HG03159 (cell line): ENCODE results near the gene TMEM222.

ENCODE experiments used
- ATAC-seq: cut with Tn5 transposase; IDR thresholded peaks from one replicate; pipeline ENCODE4 v1.9.1; 2021; ENCODE audit warnings: mild to moderate bottlenecking, moderate library complexity; ENCODE audit not compliant: unreplicated experiment

Gene TMEM222

DNA sequence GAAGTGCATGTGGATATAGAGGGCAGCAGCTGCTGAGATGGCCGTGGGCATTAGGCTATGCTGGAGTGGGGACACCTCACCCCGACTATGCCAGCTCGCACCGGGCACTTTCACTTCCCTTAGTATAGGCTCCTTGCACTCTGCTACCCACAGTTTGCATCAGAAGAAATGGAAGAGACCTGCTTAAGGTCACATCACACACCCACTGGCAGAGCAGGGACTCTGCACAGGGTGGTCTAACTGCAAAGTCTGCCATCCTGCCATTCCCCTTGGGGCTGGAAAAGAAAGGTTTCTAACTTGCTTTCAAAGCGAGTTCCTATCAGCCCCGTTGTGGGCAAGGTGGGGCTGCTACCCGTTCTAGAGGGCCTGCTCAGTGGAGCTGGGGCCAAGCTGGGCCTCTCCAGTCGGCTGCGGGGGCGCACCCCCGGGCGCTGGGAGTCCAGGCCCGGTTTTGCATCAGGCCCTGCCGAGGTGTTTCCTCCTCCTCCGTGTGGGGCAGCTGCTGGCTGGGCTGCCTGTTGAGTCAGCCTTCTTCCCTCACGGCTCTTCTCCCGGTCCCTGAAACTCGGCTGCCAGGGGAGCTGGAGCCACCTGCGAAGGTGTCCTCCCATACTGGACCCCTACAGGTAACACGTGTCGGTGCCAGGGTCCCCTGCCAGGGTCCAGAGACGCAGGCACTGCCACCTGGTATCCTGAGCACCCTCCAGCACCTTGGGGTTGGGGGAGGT, 19.7 kb downstream of the TMEM222 start, which contains the start of gene SYTL1:
TSS of gene SYTL1 (plus strand) at position 498 of the 728 bp plus-strand sequence. CDS start 3,313 bp downstream, outside the sequence.
- ATAC-seq, result no peak

DNA sequence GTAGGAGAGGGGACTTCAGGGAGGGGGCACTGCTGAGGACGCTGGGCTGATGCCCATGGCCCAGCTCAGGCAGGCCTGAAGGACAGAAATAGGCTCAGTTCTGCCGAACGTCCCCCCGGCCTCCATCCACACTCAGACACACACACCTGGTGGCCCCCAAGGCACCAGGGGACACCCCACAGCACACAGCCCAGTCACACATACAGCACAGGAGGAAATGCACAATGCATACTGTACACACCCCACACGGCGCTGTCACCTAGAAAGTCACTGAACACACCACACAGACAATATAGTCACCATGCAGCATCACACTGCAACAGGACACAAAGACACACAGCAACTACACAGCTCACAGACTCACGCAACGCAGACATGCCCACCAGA, 20.4 kb downstream of the TMEM222 start:
- ATAC-seq, result no peak

DNA sequence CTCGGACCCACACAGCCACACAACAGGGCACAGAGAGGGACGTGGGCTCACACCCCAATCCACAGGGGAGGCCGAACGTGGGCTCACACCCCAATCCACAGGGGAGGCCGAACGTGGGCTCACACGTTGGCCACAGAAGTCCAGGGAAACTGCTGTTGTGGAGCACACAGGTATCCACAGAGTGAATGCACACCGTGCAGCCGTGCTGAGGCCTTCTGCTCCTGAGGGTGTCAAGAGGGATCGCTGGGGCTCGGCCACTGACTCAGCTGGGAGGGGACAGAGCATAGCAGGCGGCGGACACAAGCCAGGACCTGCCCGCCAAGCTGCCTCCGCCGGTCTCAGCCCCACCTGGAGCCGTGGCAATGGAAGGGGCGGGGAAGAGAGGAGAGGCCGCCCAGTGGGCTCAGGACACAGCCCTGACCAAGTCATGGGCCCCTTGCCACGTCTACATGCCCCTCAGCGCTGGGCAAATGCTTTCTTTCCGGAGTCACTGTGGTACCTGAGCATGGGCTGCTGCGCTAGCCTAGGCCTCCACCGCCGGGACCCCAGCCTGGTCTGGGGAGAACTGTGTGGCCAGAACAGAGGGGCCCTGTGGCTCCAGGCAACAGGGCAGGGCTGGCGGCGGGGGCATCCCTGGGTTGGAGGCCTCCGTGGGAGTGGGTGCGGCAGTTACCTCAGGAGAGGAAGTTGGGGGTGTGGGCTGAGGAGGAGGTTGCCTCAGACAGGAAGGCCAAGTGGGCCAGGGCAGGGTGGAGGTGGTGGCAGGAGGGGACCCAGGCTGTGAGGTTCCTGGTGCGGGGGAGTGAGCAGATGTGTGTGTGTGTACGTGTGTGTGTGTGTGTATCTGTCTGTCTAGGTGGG, 21.0 kb downstream of the TMEM222 start:
- no peak for ATAC-seq

DNA sequence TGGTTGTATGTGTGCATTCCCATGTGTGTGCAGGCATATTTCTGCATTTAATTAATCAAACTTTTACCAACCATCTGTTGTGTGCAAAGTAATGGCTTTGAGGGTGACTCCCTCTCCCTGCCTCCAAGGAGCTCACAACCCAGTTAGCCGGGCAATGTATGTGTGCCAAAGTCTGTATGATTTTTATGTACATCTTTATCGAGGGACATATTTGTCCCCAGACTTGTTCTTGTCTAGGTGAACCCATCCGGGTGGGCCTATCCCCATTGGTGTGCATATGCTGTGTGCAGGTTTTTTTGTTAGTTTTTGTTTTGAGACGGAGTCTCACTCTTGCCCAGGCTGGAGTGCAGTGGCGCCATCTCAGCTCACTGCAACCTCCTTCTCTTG, 21.7 kb downstream of the TMEM222 start:
- ATAC-seq, result no peak

DNA sequence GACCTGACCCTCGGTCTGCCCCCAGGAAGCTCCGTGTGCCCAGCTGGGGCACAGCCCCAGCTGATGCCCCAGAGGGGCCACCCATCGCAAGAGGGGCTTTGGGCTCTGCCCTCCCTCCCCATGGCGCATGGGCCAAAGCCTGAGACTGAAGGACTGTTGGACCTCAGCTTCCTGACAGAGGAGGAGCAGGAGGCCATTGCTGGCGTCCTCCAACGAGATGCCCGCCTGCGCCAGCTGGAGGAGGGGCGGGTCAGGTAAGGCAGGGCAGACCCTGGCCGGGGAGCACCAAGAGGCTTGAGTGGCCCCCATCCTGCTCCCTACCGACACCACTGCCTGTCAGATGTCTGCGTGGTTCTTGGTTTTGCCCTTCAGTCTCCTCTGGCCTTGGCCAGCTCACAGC, 23.3 kb downstream of the TMEM222 start:
- ATAC-seq, result no peak

DNA sequence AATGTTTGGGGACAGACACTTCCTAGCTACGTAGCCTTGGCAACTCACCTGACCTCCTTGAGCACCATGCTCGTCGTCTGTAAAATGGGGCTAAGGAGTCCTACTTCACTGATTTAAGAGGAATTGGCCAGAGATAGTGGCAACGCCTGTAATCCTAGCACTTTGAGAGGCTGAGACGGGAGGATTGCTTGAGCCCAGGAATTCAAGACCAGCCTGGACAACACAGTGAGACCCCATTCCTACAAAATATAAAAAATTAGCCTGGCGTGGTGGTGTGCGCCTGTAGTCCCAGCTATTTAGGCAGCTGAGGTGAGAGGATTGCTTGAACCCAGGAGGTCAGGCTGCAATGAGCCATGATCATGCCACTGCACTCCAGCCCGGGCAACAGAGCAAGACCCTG, 24.4 kb downstream of the TMEM222 start:
- ATAC-seq, result no peak

DNA sequence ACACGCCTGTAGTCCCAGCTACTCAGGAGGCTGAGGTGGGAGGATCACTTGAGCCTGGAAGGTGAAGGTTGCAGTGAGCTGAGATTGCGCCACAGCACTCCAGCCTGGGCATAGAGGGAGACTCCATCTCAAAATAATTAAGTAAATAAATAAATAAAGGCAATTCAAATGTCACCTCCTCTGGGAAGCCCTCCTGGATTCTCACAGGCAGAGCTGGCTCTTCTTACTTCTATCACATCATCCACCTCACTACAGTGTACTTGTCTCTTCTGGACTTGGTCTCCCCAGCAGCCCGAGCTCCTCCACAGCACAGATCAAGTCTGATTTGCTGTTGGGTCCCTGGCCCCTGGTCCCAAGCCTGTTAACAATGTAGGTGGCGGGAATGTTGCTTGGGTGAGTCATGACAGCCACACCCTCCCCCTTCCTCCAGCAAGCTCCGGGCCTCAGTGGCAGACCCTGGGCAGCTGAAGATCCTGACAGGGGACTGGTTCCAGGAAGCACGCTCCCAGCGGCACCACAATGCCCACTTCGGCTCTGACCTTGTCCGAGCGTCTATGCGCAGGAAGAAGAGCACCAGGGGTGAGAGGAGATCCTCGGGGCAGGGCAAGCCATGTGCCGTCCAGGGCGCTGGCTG, 25.1 kb downstream of the TMEM222 start:
- no peak for ATAC-seq

DNA sequence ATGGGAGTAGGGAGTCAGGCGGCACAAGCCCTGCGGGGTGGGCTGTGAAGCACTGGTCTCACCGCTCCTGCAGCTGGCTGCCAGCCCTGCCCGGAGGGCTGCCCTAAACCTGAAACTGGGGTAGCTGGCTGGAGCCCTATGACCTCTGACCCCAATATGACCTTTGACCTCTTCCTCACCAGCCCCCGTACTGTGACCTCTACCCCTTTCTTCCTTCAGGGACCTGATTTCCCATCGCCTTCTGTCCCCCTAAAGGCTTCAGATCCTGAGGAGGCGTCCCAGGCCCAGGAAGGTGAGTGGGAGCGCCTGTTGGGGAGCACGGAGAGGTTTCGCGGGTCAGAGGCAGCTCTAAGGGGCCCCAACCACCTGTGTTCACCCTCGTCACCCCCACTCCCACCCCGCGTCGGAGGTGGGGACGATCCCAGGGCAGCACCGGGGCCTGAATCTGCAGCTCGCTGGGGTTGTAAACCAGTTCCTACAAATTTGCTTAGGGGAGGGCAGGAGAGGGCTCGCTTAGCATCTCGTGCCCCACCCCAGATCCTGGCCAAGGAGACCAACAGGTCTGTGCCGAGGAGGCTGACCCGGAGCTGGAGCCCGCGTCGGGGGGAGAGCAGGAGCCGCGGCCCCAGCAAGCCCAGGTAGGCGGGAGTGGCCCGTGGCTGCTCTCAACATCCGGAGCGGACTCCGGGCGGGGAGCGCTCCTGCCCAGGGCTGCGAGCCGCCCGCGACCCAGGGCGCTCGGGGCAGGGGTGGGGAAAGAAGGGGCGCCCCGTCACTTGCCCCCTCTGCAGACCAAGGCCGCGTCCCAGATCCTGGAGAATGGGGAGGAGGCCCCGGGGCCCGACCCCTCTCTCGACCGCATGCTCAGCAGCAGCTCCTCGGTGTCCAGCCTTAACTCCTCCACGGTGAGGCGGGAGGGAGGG, 27.2 kb downstream of the TMEM222 start:
- ATAC-seq, result no peak

DNA sequence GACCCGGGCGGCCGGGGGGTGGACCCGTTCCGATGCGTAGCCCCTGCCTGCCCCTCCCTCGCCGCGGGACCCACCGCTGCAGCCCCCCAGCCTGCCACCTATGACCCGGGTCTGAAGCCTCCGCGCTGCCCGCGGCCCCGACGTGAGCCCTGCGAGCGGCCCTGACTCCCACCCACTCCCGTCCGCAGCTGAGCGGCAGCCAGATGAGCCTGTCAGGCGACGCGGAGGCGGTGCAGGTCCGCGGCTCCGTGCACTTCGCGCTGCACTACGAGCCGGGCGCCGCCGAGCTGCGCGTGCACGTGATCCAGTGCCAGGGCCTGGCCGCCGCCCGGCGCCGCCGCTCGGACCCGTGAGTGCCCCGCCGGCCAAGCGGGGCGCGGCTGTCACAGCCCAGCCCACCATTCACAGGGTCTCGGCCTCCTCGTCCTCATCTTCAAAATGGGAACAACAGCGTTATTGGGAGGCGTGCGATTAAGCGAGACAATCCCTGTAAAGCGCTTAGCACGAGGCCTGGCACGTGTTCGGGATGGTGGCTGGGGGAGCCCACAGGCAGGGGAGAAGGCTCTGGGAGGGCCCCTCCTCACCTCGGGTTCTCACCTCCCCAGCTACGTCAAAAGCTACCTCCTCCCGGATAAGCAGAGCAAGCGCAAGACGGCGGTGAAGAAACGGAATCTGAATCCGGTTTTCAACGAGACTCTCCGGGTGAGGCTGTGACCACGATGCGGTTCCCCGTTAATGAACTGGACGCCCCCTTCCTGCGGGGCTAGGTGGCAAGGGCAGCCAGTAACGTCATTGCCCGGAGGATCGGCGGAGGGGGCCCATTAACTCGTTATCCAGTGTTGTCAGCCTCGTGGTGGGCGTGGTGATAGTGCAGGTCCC, 28.1 kb downstream of the TMEM222 start:
- ATAC-seq, result no peak

DNA sequence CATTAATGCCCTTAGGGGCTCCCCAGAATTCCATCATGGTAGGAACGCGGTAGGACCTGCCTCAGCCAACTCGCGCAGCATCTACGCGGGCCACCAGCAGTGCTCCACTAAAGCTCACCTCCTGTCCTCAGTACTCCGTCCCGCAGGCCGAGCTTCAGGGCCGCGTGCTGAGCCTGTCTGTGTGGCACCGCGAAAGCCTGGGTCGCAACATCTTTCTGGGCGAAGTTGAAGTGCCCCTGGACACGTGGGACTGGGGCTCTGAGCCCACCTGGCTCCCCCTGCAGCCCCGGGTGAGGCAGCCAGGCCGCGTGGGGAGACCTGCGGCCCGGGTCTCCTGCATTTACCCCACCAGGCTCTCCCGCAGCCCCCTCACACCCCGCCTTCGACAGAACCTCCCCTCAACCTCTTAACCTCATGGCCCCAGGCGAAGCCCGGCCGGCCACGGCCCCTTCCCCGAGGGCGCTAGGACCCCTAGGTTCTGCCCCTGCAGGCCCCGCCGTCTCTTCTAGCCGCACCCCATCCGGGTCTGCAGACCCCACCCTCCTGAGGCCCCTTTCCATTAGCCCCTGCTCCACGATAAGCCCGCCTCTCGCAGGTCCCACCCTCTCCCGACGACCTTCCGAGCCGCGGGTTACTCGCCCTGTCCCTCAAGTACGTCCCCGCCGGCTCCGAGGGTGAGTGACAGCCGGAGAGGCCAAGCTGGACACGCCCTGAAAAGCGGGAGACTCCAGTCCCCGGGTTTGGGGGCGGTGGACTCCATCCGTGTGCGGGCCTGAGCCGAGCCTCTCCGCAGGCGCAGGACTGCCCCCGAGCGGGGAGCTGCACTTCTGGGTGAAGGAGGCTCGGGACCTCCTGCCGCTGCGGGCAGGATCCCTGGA, 28.9 kb downstream of the TMEM222 start:
- ATAC-seq, result no peak

DNA sequence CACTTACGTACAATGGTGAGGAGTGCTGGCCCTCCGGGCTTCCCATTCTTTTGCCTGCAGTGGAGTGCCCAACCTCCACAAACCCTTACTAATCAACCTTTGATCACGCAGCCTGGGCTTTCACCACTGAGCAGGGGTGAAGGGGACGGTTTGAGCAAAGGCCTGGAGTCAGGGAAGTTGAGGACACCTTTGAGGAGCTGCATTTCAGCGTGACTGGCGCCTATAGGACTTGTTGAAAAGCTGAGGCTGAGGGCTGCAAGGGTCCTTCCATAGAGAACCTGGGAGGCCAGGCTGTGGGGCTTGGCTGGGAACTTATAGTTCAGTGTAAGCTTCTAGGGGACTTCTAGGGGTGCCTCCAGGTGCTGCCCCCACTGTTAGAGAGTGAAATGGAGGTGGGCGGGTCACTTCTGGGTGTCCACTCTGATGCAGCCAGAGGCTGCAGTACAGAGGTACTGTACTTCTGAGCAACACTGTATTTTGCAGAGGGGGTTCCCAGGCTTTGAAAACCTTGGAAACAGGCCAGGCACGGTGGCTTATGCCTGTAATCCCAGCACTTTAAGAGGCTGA, 29.7 kb downstream of the TMEM222 start:
- no peak for ATAC-seq

DNA sequence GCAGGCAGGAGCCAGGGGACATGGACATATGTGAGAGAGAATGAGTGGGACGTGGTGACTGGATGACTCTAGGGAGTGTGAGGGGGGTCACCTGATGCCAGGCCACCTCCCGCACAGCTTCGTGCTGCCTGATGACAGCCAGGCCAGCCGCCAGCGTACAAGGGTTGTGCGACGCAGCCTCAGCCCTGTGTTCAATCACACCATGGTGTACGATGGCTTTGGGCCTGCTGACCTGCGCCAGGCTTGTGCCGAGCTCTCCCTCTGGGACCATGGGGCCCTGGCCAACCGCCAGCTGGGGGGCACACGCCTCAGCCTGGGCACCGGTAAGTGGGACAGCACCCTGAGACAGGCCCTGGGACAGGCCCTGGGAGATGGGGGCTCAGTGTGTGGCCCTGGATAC, 31.2 kb downstream of the TMEM222 start:
- ATAC-seq, result no peak

DNA sequence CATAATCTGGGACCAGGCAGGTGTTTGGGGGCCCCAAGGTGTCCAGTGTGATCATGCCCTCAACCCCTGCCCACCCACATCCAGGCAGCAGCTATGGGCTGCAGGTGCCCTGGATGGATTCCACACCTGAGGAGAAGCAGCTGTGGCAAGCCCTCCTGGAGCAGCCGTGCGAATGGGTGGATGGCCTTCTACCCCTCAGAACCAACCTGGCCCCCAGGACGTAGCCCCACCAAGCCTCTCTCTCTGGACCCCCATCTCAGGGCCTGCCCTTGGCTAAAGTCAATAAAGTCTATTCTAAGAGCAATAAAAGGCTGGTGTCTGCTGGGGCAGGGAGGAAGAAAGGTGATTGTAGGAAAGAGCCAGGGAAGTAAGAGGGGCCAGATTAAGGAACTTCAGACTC, 31.7 kb downstream of the TMEM222 start:
- ATAC-seq, result no peak

DNA sequence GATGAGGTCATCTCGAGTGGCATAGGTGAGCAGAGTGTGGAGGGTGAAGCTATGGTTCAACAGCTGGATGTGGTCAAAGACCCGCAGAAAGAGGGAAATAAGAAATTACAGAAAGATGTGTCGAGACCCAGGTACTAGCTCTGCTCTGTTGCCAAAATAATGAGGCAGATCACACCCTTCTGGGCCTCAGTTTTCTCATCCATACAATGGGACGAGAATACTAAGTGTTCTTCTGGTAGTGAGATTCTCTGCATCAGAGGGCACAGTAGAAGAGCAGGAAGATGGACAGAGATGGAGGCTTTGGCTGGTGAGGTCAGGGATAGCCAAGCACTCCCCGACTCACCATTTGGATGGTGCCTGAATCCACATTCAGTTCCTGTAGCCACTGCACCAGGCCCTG, 33.7 kb downstream of the TMEM222 start:
- ATAC-seq, result no peak

DNA sequence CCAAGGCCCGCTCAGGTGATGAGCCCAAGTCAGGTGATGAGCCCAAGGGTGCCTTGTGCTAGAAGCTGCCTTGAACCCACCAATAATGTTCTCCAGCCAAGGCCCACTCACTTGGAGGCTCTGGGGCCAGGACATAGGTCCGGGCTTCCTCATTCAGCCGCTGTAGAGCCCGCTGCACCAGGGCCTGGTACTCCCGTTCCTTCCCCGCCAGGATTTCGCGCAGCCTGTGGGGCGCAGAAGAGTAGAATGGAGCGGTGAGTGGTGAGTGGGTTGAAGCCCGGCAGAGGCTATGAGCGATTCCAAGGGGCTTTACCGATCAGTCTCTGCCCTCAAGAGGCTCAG, 34.3 kb downstream of the TMEM222 start:
- no peak for ATAC-seq

DNA sequence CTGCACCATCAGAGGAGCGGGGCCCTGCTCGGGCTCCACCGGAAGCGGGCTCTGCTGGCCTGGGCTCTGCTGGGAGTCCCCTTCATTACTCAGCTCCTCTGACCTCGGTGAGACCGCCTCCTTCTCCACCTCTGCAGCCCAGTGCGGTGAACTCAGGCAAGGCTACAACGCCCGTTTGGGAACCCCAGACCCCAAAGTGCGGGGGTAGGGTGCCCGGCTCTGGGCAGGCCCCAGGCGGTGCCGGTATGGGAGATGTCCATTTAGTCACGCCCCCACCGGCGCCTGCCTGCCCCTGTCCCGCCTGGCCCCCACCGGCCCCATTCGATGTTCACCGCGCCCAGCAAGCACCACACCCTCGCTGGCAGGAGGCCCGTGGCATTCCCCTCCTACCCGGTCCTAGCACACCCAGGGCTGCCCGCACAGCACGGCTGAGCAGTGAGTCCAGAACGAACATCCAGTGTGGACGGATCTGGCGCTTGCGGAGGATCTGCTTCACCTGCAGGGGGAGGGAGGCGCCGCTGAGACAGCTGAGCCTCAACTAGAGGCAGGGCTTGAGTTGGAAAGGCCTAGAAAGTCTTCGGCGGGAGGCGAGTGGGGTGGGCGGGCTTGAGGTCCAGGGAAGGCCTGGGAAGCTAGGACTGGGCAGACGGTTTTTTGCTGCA, 34.8 kb downstream of the TMEM222 start:
- ATAC-seq, result no peak

DNA sequence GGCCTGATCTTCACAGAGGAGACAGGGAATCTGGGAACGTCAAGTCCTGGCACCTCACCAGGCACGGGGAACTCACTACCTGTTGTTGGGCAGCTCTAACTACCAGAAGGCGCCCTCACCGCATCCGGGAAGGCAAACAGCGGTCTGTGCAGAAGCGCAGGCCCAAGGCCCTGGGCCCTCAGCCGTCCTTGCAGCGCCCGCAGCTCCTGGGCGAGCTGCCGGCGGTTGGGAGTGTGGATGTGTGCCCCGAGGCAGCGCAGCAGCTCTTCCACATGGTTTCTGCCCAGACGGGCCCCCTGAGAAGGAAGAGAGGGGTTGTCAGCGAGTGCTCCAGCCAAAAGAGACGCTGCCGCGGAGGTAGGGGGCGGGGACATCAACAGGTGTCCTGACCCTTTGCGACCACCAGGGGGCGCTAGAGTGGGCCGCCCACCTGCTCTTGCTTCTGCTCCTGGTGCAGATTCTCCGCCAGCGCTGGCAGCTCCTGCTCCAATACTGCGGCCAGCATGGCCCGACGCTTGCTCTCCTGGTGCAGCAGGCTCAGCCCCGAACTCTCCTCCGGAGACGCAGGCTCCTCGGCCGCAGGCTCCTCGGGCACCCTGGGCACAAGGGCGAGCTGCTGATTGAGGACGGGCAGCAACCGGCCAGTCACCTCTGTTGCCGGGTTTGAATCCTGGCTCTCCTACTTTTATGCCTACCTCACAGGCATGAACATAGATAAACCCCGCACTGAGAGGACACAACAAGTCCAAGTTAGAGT, 35.5 kb downstream of the TMEM222 start:
- ATAC-seq, result no peak
